Osteoblast (primary cell): ENCODE measurements around the gene ZNF750. TPM values are rescaled to one million over a fixed set of nuclear protein-coding genes. Genes with fewer than 3 reads are reported as not detected.

Experiments
- DNase-seq: peaks from one replicate; pipeline ENCODE4 v3.0.0; 2011; ENCODE audit warnings: low spot score, mixed read lengths; ENCODE audit not compliant: insufficient read length; ENCODE audit errors: missing footprints
- H2AFZ ChIP-seq: 2 replicates; pipeline ENCODE4 v1.6.0; 2011; ENCODE audit warnings: mild to moderate bottlenecking, low read length
- H3K27ac ChIP-seq: 2 replicates; pipeline ENCODE4 v1.5.1; 2011; ENCODE audit warnings: mild to moderate bottlenecking, low read depth, low read length, moderate library complexity
- H3K27me3 ChIP-seq: 2 replicates; pipeline ENCODE4 v1.6.0; 2012; ENCODE audit warnings: mild to moderate bottlenecking, control low read depth, inconsistent platforms, low read length, moderate library complexity; ENCODE audit not compliant: insufficient read depth
- H3K36me3 ChIP-seq: 2 replicates; pipeline ENCODE4 v1.5.1; 2011; ENCODE audit warnings: mild to moderate bottlenecking, low read length, control low read depth, moderate library complexity; ENCODE audit not compliant: insufficient read depth
- H3K4me1 ChIP-seq: 2 replicates; pipeline ENCODE4 v1.5.1; 2011; ENCODE audit warnings: mild to moderate bottlenecking, low read length, control low read depth, moderate library complexity; ENCODE audit not compliant: insufficient read depth
- H3K4me2 ChIP-seq: 2 replicates; pipeline ENCODE4 v1.6.0; 2011; ENCODE audit warnings: mild to moderate bottlenecking, low read length; ENCODE audit not compliant: insufficient read depth
- H3K4me3 ChIP-seq: fragments of 200-600 bp; sonication (generic); 3 replicates; pipeline ENCODE4 v1.5.1; 2012; ENCODE audit warnings: mild to moderate bottlenecking, low read length, inconsistent platforms; ENCODE audit not compliant: insufficient read depth
- H3K79me2 ChIP-seq: 2 replicates; pipeline ENCODE4 v1.6.0; 2012; ENCODE audit warnings: mild to moderate bottlenecking, low read length, control low read depth, inconsistent platforms; ENCODE audit not compliant: insufficient read depth
- H3K9me3 ChIP-seq: 2 replicates; pipeline ENCODE4 v1.5.1; 2011; ENCODE audit warnings: low read depth, low read length, control low read depth
- H4K20me1 ChIP-seq: 2 replicates; pipeline ENCODE4 v1.6.0; 2012; ENCODE audit warnings: mild to moderate bottlenecking, low read length, control low read depth; ENCODE audit not compliant: insufficient read depth
- total RNA-seq: library from RNA; depleted of rRNA; stranded (reverse); fragments of >200 nt; gene quantifications from 2 replicates; pipeline ENCODE4 v1.2.3, GENCODE V29; 2012
- TF ChIP-seq, protein P1 (sequence below): IDR thresholded peaks from 2 replicates; pipeline ENCODE4 v1.5.1; 2011; ENCODE audit warnings: mild to moderate bottlenecking, low read depth, low read length, moderate library complexity; ENCODE audit errors: extremely low read depth

The ZNF750 gene
- total RNA-seq, 1 donor: not detected

DNA sequence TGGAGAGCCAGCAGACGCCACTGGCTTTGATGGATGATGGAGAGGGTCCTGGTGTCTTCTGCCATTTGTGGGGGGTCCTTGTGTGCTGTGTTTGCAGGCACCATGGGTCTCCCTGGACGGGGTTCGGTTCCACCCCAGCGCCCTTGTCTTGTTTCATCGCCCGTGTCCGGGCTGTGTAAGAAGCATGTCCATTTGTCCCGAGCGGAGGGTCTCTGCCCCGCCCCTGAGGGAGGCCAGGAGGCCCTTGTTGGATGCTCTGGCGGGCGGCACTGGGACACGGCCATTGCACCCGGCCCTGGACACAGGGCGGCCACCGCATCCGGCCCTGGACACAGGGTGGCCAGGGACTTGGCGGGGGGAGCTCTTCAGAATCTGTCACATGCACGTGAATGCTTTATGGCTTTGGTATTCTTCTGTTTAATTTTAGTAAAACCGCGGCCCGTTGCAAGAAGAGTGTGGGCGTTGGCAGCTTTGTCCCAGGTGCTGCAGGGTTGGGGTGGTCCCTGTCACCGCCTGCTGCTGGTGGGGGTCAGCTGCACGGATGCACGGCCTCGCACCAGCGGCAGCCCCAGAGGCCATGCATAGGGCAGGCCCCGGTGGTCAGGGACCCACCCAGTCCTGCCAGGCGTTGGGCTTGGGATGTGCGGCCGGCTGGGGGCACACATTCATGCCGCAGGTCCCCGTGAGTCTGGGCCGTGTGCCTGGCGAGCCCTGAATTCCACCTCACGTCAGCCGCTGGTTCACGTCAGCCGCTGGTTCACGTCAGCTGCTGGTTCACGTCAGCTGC lies 21.0 kb upstream of the ZNF750 start:
- no peaks in the 10 kb centered on the region for H4K20me1 ChIP-seq

DNA sequence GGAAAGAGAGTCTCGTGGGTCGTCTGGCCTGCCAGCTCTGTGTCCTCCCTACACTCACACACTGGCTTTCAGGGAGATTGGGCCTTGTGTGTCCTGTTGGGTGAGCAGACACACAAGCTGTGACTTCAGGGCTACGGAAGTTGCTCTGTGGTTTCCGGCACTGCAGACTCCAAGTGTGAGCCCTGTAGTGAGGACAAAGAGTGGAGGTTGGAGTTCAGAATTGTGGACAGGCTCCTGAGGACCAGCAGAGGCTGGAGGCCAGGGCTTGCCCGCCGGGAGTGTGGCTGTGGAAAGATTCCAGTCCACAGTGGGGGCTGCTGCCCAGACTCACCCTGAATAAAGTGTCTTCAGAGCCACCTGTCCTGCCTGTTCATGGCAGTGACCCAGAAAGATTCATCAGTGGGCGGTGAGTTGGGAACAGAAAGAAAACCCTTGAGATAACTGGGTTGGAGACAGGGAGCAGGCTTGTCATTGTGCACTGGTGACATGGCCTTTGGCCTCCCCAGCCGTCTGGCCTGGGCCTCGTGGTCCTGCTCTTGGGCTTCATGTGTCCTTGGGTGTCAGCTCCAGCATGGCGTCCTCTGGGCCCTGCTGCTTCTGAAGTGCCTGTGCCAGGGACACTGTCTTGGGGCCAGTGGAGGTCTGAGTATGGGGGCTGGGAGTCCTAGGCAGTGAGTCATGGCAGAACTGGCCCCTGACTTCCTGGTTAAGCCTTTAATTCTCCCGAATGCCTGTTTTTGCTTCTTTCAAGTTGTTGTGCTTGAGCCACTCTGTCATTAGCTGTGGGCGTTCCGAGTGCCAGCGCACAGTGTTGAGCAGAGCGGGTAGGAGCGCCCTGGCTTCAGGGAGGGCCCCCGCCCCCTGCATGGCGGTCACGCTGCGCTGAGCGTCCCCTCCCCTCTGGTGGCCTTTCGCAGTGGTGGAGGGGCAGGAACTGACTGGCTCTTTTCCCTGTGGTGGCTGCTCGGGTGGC lies 19.9 kb upstream of the ZNF750 start:
- Histone ChIP-seq H3K4me2 (peak overlapping the region; percentile 65), H3K4me1 (peaks cover 24% of the 10 kb centered on the region), H3K27me3 (no peaks in the 10 kb centered on the region), H3K9me3 (no peaks in the 10 kb centered on the region), H2AFZ (peak overlapping the region; percentile 92), H3K4me3 (peak overlapping the region; percentile 42), H3K27ac (peak overlapping the region; percentile 82), H3K79me2 (peaks cover 4% of the 10 kb centered on the region), H3K36me3 (peaks cover under 1% of the 10 kb centered on the region), H4K20me1 (no peaks in the 10 kb centered on the region)
- TF ChIP-seq, protein P1, sequence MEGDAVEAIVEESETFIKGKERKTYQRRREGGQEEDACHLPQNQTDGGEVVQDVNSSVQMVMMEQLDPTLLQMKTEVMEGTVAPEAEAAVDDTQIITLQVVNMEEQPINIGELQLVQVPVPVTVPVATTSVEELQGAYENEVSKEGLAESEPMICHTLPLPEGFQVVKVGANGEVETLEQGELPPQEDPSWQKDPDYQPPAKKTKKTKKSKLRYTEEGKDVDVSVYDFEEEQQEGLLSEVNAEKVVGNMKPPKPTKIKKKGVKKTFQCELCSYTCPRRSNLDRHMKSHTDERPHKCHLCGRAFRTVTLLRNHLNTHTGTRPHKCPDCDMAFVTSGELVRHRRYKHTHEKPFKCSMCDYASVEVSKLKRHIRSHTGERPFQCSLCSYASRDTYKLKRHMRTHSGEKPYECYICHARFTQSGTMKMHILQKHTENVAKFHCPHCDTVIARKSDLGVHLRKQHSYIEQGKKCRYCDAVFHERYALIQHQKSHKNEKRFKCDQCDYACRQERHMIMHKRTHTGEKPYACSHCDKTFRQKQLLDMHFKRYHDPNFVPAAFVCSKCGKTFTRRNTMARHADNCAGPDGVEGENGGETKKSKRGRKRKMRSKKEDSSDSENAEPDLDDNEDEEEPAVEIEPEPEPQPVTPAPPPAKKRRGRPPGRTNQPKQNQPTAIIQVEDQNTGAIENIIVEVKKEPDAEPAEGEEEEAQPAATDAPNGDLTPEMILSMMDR: no peak
- DNase-seq: peak; percentile 99

More for the DNA sequence above, 21.0 kb upstream of the ZNF750 start:
- Histone ChIP-seq H3K4me3 (peak overlapping the region; percentile 42), H3K4me1 (peaks cover 24% of the 10 kb centered on the region), H3K4me2 (peak overlapping the region; percentile 65), H3K9me3 (no peaks in the 10 kb centered on the region), H3K79me2 (peaks cover 13% of the 10 kb centered on the region), H2AFZ (no peak overlapping the region), H3K27me3 (no peaks in the 10 kb centered on the region), H3K36me3 (no peaks in the 10 kb centered on the region), H3K27ac (peak overlapping the region; percentile 82)
- TF ChIP-seq, protein P1: no peak
- DNase-seq: peak; percentile 41

- Histone ChIP-seq H4K20me1 (no peaks in the 10 kb centered on the region), H3K36me3 (peaks cover 2% of the 10 kb centered on the region), H3K4me1 (peaks cover 13% of the 10 kb centered on the region), H3K9me3 (no peaks in the 10 kb centered on the region), H2AFZ (no peak overlapping the region), H3K4me2 (no peak overlapping the region), H3K79me2 (peaks cover 4% of the 10 kb centered on the region), H3K27ac (no peak overlapping the region), H3K27me3 (no peaks in the 10 kb centered on the region), H3K4me3 (no peak overlapping the region)
- DNase-seq: peak; percentile 76
- TF ChIP-seq, protein P1: no peak
These were observed 18.7 kb upstream of the ZNF750 start for GRCh38 chr17:82858376-82859126.
